Coronary artery (tissue), 2 donors: ENCODE data around the gene NUTF2.

Experiments
- DNase-seq: peaks from one replicate; pipeline ENCODE4 v3.0.0-alpha.2; 2017; ENCODE audit warnings: low spot score
- H3K27ac ChIP-seq, 2 donors: fragments of 200-600 bp; sonication (generic); one replicate each; pipeline ENCODE4 v1.5.1; 2016 to 2019
- H3K4me3 ChIP-seq: fragments of 200-600 bp; sonication (generic); 2 replicates; pipeline ENCODE4 v1.5.1; 2016; ENCODE audit warnings: mild to moderate bottlenecking, moderate library complexity
- CTCF ChIP-seq: fragments of 200-600 bp; sonication (generic); IDR thresholded peaks from one replicate; pipeline ENCODE4 v1.5.1; 2019; ENCODE audit warnings: antibody characterized with exemption

The NUTF2 gene

GRCh38 chr16:67893743-67894399 is 47.1 kb downstream of the NUTF2 start:
- Histone ChIP-seq H3K27ac (peak overlapping the region; percentile 86 to 95), H3K4me3 (peak overlapping the region; percentile 88)
- DNase-seq, result no peak
- no peak for TF ChIP-seq CTCF

DNA sequence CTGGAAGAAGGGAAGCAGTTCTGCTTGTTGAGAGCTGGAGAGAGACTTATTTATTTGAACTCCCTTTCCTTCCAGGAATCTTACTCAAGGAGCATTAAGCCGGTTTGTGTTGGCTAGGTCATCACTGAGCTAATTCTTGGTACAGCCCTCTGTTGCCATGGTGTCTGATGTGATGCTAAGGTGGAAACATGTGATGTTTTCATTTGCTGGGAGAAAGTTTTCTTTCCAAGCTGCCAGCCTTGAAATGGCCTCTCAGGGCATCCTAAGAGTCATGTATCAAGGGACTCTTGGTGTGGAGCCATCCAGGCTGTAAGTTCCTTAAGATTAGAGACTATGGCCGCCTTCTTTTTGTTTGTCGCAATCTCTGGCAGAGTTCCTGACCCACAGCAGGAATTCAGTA is 50.5 kb downstream of the NUTF2 start:
- peak; percentile 88 for DNase-seq
- TF ChIP-seq CTCF, result no peak
- peak overlapping the region; percentile 81 to 85 for H3K27ac ChIP-seq
- no peak overlapping the region for H3K4me3 ChIP-seq

- no peak for DNase-seq
- no peak overlapping the region for H3K27ac ChIP-seq
- no peak overlapping the region for H3K4me3 ChIP-seq
- TF ChIP-seq CTCF, result no peak
These were observed 55.0 kb downstream of the NUTF2 start for GRCh38 chr16:67901734-67902133.

GRCh38 chr16:67902831-67903230 is 56.1 kb downstream of the NUTF2 start:
- Histone ChIP-seq H3K4me3 (no peak overlapping the region), H3K27ac (peak overlapping the region in 1 of 2 donors; percentile 51)
- DNase-seq, result no peak
- TF ChIP-seq CTCF, result no peak

GRCh38 chr16:67907397-67908180 is 60.9 kb downstream of the NUTF2 start:
- no peak overlapping the region for H3K4me3 ChIP-seq
- DNase-seq, result no peak
- no peak overlapping the region for H3K27ac ChIP-seq
- no peak for TF ChIP-seq CTCF

DNA sequence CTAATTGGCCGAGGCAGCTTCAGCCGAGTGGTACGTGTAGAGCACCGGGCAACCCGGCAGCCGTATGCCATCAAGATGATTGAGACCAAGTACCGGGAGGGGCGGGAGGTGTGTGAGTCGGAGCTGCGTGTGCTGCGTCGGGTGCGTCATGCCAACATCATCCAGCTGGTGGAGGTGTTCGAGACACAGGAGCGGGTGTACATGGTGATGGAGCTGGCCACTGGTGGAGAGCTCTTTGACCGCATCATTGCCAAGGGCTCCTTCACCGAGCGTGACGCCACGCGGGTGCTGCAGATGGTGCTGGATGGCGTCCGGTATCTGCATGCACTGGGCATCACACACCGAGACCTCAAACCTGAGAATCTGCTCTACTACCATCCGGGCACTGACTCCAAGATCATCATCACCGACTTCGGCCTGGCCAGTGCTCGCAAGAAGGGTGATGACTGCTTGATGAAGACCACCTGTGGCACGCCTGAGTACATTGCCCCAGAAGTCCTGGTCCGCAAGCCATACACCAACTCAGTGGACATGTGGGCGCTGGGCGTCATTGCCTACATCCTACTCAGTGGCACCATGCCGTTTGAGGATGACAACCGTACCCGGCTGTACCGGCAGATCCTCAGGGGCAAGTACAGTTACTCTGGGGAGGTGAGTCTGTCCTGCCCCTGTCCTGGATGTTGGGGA is 62.5 kb downstream of the NUTF2 start:
- Histone ChIP-seq H3K27ac (no peak overlapping the region), H3K4me3 (no peak overlapping the region)
- DNase-seq, result no peak
- no peak for TF ChIP-seq CTCF
